Upper lobe of left lung (tissue), 6 donors: ENCODE data around the gene MCTP2. TPM values are rescaled to one million over a fixed set of nuclear protein-coding genes. Genes with fewer than 3 reads are reported as not detected.

Source experiments
- ATAC-seq, 2 donors: fragments of 200-7000 bp; cut with Tn5 transposase; one replicate each; pipeline ENCODE4 v1.9.1; 2022; ENCODE audit warnings: mild to moderate bottlenecking in 2 of 2, moderate library complexity in 2 of 2; ENCODE audit not compliant: low FRiP score in 2 of 2
- DNase-seq, 2 donors: peaks; one replicate each; pipeline ENCODE4 v3.0.0-alpha.2; 2019 to 2020
- H3K27ac ChIP-seq, 4 donors: fragments of 200-600 bp; sonication (generic); one replicate each; pipeline ENCODE4 v1.5.1; 2016 to 2019
- H3K27me3 ChIP-seq, 4 donors: fragments of 200-600 bp; sonication (generic); one replicate each; pipeline ENCODE4 v1.5.1; 2017 to 2019
- H3K36me3 ChIP-seq, 4 donors: fragments of 200-600 bp; sonication (generic); one replicate each; pipeline ENCODE4 v1.5.1; 2016 to 2019
- H3K4me1 ChIP-seq, 4 donors: fragments of 200-600 bp; sonication (generic); one replicate each; pipeline ENCODE4 v1.5.1; 2018 to 2019
- H3K4me3 ChIP-seq, 4 donors: fragments of 200-600 bp; sonication (generic); one replicate each; pipeline ENCODE4 v1.5.1; 2017 to 2019; ENCODE audit warnings: mild to moderate bottlenecking in 2 of 4, moderate library complexity in 1 of 4
- H3K9me3 ChIP-seq, 4 donors: fragments of 200-600 bp; sonication (generic); one replicate each; pipeline ENCODE4 v1.5.1; 2018 to 2019
- EP300 ChIP-seq, 4 donors: sonication (generic); formaldehyde crosslinking; IDR thresholded peaks; one replicate each; pipeline ENCODE4 v1.5.1; 2017; ENCODE audit warnings: antibody characterized with exemption in 4 of 4, control low read depth in 2 of 4
- POLR2A ChIP-seq, 4 donors: fragments of 450-650 bp; IDR thresholded peaks; one replicate each; pipeline ENCODE4 v1.5.1; 2016 to 2017; ENCODE audit warnings: antibody characterized with exemption in 4 of 4, mild to moderate bottlenecking in 2 of 4
- POLR2AphosphoS5 ChIP-seq, 2 donors: sonication (generic); formaldehyde crosslinking; IDR thresholded peaks; one replicate each; pipeline ENCODE4 v1.5.1; 2017; ENCODE audit warnings: antibody characterized with exemption in 2 of 2
- WGBS, 2 donors: methylation state at CpG; one replicate each; pipeline ENCODE4 v1.1.5; 2017 to 2018; 5-methylcytosine and 5-hydroxymethylcytosine counted together
- total RNA-seq, 6 donors: library from RNA; depleted of rRNA in 4 of 6; stranded (reverse); fragments of >200 nt in 4 of 6; gene quantifications; one replicate each; pipeline versions ENCODE4 v1.1.0 to v1.2.1, GENCODE V29; 2016 to 2021
- TF ChIP-seq, protein P1 (sequence below), 6 experiments: fragments of 450-650 bp in 4 of 6; fragments of 200-600 bp in 2 of 6; sonication (generic) in 2 of 6; IDR thresholded peaks; one replicate each; pipeline ENCODE4 v1.5.1; 2016 to 2019; ENCODE audit warnings: antibody characterized with exemption in 6 of 6
- donor health status: DM: no; HTN: no; CAD: no; lungs with moderate emphysema.
- donor health status: DM: no; HTN: yes; CAD: no; lungs with severe emphysema.

The MCTP2 gene
- total RNA-seq, 6 donors from 2014 or later: 33.4 to 64.8 (median 48.5) TPM

DNA sequence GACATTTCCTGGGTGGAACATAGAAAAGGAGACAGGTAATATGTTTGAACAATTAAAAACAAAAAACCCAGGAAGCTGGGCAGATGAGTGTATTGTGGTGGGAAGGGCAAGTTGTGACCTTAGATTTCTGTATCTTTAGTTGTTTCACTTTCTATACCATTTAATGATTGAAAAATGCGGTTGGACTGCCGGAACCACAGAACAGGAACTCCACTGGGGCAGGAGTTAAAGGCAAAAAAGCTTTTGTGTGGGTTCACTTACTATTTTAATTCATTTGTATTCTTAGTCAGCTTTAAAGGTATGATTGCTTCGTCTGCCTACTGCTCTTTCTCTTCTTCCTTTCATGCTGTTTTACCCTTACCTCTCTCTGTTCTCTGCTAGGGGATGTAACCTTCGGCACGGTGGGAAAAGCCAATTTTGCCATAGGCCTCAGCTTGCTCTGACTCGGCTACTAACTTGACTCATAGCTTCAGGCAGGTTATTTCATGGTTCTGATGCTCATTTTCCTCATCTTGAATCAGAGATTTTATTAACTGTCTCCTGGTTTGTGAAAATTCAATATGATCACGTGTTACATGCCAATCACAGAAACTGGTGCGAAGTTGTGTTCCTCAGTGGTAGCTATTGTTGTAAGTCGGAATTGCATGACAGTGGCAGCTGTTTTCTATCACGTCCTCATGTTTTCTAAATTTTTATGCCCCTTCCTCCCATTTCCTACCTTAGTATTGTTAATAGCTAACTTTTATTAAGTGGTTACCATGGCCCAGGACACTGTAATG, 1.6 kb upstream of the MCTP2 start:
- H3K36me3 ChIP-seq: no peaks in the 10 kb centered on the region
- DNase-seq: no peak
- no peaks in the 10 kb centered on the region for H3K27me3 ChIP-seq
- no peak for TF ChIP-seq POLR2AphosphoS5 (IDR thresholded peaks at IDR 0.05)
- no peak for TF ChIP-seq POLR2A (IDR thresholded peaks at IDR 0.05)
- TF ChIP-seq, protein P1, sequence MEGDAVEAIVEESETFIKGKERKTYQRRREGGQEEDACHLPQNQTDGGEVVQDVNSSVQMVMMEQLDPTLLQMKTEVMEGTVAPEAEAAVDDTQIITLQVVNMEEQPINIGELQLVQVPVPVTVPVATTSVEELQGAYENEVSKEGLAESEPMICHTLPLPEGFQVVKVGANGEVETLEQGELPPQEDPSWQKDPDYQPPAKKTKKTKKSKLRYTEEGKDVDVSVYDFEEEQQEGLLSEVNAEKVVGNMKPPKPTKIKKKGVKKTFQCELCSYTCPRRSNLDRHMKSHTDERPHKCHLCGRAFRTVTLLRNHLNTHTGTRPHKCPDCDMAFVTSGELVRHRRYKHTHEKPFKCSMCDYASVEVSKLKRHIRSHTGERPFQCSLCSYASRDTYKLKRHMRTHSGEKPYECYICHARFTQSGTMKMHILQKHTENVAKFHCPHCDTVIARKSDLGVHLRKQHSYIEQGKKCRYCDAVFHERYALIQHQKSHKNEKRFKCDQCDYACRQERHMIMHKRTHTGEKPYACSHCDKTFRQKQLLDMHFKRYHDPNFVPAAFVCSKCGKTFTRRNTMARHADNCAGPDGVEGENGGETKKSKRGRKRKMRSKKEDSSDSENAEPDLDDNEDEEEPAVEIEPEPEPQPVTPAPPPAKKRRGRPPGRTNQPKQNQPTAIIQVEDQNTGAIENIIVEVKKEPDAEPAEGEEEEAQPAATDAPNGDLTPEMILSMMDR (IDR thresholded peaks at IDR 0.05): no peak
- TF ChIP-seq EP300 (IDR thresholded peaks at IDR 0.05): no peak
- 61 to 63% methylated on average over 10 of the region's 10 CpGs for WGBS, 2 donors
- H3K27ac ChIP-seq: peak overlapping the region in 2 of 4 donors; percentile 84 to 87
- no peaks in the 10 kb centered on the region for H3K9me3 ChIP-seq
- H3K4me1 ChIP-seq: peaks cover 8 to 50% (median 22%) of the 10 kb centered on the region in 4 donors
- H3K4me3 ChIP-seq: peak overlapping the region in 1 of 4 donors; percentile 74
- ATAC-seq: no peak

DNA sequence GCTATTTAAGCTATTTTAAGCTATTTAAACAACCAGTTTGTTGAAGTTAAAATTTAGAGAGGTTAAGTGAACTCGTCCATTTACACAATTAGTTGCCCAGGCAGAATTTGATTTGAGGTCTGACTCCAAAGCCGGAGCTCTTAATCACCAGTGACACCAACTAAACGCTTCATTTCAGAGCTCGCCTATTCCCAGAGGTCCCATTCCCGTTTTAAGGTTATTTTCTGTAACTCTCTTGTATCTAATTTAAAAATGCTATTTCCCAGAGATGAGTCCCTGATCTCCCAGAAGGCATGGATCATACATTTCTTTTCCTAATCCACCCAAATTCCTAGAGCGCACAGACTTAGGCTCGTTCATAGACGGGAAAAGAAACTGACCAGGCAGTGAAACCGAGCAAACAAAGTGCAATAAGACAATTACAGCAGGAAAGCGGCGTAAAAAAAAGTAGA, 904 bp upstream of the MCTP2 start:
- Histone ChIP-seq H3K4me1 (peaks cover 8 to 57% (median 25%) of the 10 kb centered on the region in 4 donors), H3K27ac (peak overlapping the region; percentile 84 to 89 (median 86)), H3K4me3 (peak overlapping the region in 3 of 4 donors; percentile 55 to 74 (median 68)), H3K36me3 (no peaks in the 10 kb centered on the region), H3K27me3 (no peaks in the 10 kb centered on the region), H3K9me3 (no peaks in the 10 kb centered on the region)
- WGBS, 2 donors: 14 to 20% methylated on average over 11 of the region's 11 CpGs
- TF ChIP-seq, protein P1 (IDR thresholded peaks at IDR 0.05): no peak
- TF ChIP-seq POLR2A (IDR thresholded peaks at IDR 0.05): no peak
- no peak for TF ChIP-seq POLR2AphosphoS5 (IDR thresholded peaks at IDR 0.05)
- TF ChIP-seq EP300 (IDR thresholded peaks at IDR 0.05): no peak
- peak in 1 of 2 donors; percentile 22 for ATAC-seq
- DNase-seq: no peak

DNA sequence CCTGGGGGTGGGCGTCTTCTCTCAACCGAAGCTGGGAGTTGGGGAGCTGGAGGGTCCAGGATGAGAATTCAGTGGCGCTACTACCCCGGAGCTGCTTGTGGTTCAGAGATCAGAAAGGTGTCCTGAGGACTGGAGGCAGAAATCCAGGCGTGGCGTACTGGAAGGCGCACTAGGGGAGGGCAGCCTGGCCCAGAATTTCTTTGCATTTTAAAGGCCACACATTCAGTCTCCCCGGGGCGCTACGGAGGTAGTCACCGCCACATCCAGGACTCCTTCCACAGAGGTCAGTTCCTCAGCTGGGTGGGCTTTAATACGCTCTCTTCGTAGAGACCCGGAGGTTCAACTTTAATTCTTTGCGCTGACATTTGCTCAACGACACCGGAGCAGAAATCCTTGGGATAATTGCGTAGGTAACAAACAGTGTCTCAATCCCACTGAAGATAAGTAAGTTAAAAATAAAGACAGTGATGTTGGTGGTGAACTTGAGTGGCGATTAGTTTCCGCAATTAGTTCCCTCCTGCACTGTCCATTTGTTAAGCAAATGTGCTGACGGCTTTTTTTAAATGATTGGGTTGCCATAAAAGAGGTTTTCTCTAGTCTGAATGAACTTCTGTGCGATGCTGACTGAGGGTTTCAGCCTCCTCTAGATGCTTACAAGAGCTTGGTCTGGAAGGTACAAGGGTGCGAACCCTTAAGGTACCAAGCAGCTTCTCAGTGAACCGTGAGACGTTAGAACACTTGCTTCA, 535 bp downstream of the MCTP2 start:
- peak; percentile 34 to 36 for ATAC-seq

GRCh38 chr15:94233441-94233840, 2.1 kb downstream of the MCTP2 start:
- Histone ChIP-seq H3K27ac (peak overlapping the region in 3 of 4 donors; percentile 59 to 87 (median 59)), H3K4me3 (peak overlapping the region in 2 of 4 donors; percentile 68 to 74)

More for the DNA sequence above, 535 bp downstream of the MCTP2 start:
- TF ChIP-seq POLR2A (IDR thresholded peaks at IDR 0.05) (no peak), EP300 (IDR thresholded peaks at IDR 0.05) (no peak), POLR2AphosphoS5 (IDR thresholded peaks at IDR 0.05) (no peak)
- TF ChIP-seq, protein P1 (IDR thresholded peaks at IDR 0.05): no peak
- Histone ChIP-seq H3K36me3 (no peaks in the 10 kb centered on the region), H3K27me3 (no peaks in the 10 kb centered on the region), H3K4me3 (peak overlapping the region; percentile 32 to 74 (median 62)), H3K27ac (peak overlapping the region; percentile 84 to 89 (median 86)), H3K4me1 (peaks cover 8 to 57% (median 28%) of the 10 kb centered on the region in 4 donors), H3K9me3 (no peaks in the 10 kb centered on the region)
- WGBS, 2 donors: 6 to 8% methylated on average over 22 to 25 of the region's 25 CpGs
- peak in 1 of 2 donors; percentile 55 for DNase-seq

More at GRCh38 chr15:94233441-94233840, 2.1 kb downstream of the MCTP2 start:
- Histone ChIP-seq H3K36me3 (no peaks in the 10 kb centered on the region), H3K4me1 (peaks cover 8 to 58% (median 30%) of the 10 kb centered on the region in 4 donors), H3K9me3 (no peaks in the 10 kb centered on the region), H3K27me3 (no peaks in the 10 kb centered on the region)
- no peak for DNase-seq
- ATAC-seq: no peak
- TF ChIP-seq EP300 (IDR thresholded peaks at IDR 0.05) (no peak), POLR2AphosphoS5 (IDR thresholded peaks at IDR 0.05) (no peak), POLR2A (IDR thresholded peaks at IDR 0.05) (no peak)
- TF ChIP-seq, protein P1 (IDR thresholded peaks at IDR 0.05): no peak
- 38 to 43% methylated on average over 3 of the region's 3 CpGs for WGBS, 2 donors
